ENCODE measurements around the gene ABITRAM. TPM values are rescaled to one million over a fixed set of nuclear protein-coding genes. Genes with fewer than 3 reads are reported as not detected.
"Not testable (repeated sequence)": the region's sequence is repeated elsewhere in the genome, so short reads cannot be mapped to it uniquely, and the experiment has no call there.

ABITRAM gene
- total and polyA plus RNA-seq, 7 donors = 5.6 to 18.3 (median 11.8) TPM

GRCh38 chr9:108963459-108964143 is 29.4 kb downstream of the ABITRAM start:
- Histone ChIP-seq H3K27me3 (no peaks in the 10 kb centered on the region), H3K4me1 (peaks cover 0 to 12% (median 0%) of the 10 kb centered on the region in 4 donors), H3K36me3 (peaks cover 0 to 25% (median 3%) of the 10 kb centered on the region in 4 donors), H3K9me3 (no peaks in the 10 kb centered on the region), H3K27ac (no peak overlapping the region), H3K4me3 (no peak overlapping the region)
- 71 to 89% methylated on average over 4 of the region's 4 CpGs for WGBS, 2 donors
- intact Hi-C loops (cut with DNase I) = no loop called here
- no peak for DNase-seq
- TF ChIP-seq POLR2A (IDR thresholded peaks at IDR 0.05) (no peak), POLR2AphosphoS5 (IDR thresholded peaks at IDR 0.05) (no peak), CTCF (IDR thresholded peaks at IDR 0.05) (no peak), EP300 (IDR thresholded peaks at IDR 0.05) (no peak)

GRCh38 chr9:108967916-108968315 is 33.7 kb downstream of the ABITRAM start:
- Histone ChIP-seq H3K27me3 (no peaks in the 10 kb centered on the region), H3K9me3 (no peaks in the 10 kb centered on the region), H3K27ac (no peak overlapping the region), H3K4me3 (no peak overlapping the region), H3K4me1 (peaks cover 0 to 24% (median 11%) of the 10 kb centered on the region in 4 donors), H3K36me3 (peaks cover 0 to 31% (median 3%) of the 10 kb centered on the region in 4 donors)
- intact Hi-C loops (cut with DNase I) = no loop called here
- no peak for TF ChIP-seq EP300 (IDR thresholded peaks at IDR 0.05)
- no peak for TF ChIP-seq POLR2A (IDR thresholded peaks at IDR 0.05)
- no peak for TF ChIP-seq POLR2AphosphoS5 (IDR thresholded peaks at IDR 0.05)
- no peak for TF ChIP-seq CTCF (IDR thresholded peaks at IDR 0.05)
- DNase-seq = no peak

DNA sequence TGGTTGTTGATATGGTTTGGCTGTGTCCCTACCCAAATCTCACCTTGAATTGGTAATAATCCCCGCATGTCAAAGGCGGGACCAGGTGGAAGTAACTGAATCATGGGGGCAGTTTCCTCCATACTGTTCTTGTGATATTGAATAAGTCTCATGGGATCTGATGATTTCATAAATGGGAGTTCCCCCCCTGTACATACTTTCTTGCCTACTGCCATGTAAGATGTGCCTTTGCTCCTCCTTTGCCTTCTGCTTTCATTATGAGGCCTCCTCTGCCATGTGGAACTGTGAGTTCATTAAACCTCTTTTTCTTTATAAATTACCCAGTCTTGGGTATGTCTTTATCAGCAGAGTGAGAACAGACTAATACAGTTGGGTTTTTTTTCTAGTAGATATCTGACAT is 37.2 kb downstream of the ABITRAM start:
- H3K4me3 ChIP-seq; H3K9me3 ChIP-seq; H3K36me3 ChIP-seq; H3K27me3 ChIP-seq; DNase-seq; H3K27ac ChIP-seq; intact Hi-C loops (cut with DNase I): not testable (repeated sequence)
- peaks cover 0 to 41% (median 29%) of the 10 kb centered on the region in 4 donors for H3K4me1 ChIP-seq
- WGBS, 2 donors = 98 to 100% methylated on average over 2 of the region's 2 CpGs

DNA sequence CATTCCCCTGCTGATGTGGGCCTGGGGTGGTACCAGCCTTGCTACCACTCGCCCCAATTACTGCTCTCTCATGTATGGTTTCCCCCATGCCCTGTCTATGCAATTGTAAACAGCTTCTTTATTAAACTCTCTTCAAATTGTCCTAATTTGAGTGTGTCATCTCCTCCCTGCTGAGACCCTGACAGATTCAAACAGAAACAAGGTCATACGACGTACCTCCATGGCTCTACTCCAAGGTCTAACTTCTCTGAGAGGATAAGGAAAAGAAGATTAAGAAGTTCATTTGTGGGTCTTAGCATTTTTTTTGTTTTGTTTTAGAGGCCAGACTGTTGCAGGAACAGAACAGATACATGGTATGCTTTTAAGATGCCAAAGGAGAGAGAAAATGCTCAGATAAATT is 38.0 kb downstream of the ABITRAM start:
- no peak for DNase-seq
- H3K27ac ChIP-seq = peak overlapping the region in 2 of 4 donors; percentile 28 to 54

More for the DNA sequence above, 38.0 kb downstream of the ABITRAM start:
- Histone ChIP-seq H3K27me3 (no peaks in the 10 kb centered on the region), H3K36me3 (peaks cover 0 to 7% (median 0%) of the 10 kb centered on the region in 4 donors), H3K4me1 (peaks cover 0 to 41% (median 29%) of the 10 kb centered on the region in 4 donors), H3K4me3 (no peak overlapping the region), H3K9me3 (no peaks in the 10 kb centered on the region)
- intact Hi-C loops (cut with DNase I) = no loop called here
- 94 to 96% methylated on average over 3 of the region's 3 CpGs for WGBS, 2 donors
- TF ChIP-seq POLR2AphosphoS5 (IDR thresholded peaks at IDR 0.05) (no peak), CTCF (IDR thresholded peaks at IDR 0.05) (no peak), EP300 (IDR thresholded peaks at IDR 0.05) (no peak), POLR2A (IDR thresholded peaks at IDR 0.05) (no peak)
